Astrocyte (in vitro differentiated cells and primary cell): ENCODE measurements around the gene FBXW12.

Experiments
- CTCF ChIP-seq: IDR thresholded peaks from 2 replicates; pipeline ENCODE4 v1.5.1; 2011; ENCODE audit warnings: low read depth, mild to moderate bottlenecking, inconsistent platforms, low read length, moderate library complexity; ENCODE audit not compliant: insufficient read depth
- EZH2 ChIP-seq: IDR thresholded peaks from 2 replicates; pipeline ENCODE4 v1.6.1; 2012; ENCODE audit warnings: mild to moderate bottlenecking, low read length, inconsistent platforms; ENCODE audit not compliant: insufficient read depth

GRCh38 chr3:48423241-48423882, 51.3 kb downstream of the FBXW12 start:
- TF ChIP-seq CTCF (no peak), EZH2 (no peak)
